GM19351 (cell line): ENCODE measurements around the gene MAPK8IP1.

ENCODE experiments used
- ATAC-seq: cut with Tn5 transposase; IDR thresholded peaks from one replicate; pipeline ENCODE4 v1.9.1; 2021; ENCODE audit warnings: mild to moderate bottlenecking, moderate library complexity; ENCODE audit not compliant: unreplicated experiment

The MAPK8IP1 gene

GRCh38 chr11:45936511-45937054 is 51.1 kb downstream of the MAPK8IP1 start:
- ATAC-seq = no peak

- ATAC-seq = no peak
Observed at GRCh38 chr11:45937916-45938315, 52.5 kb downstream of the MAPK8IP1 start.

- no peak for ATAC-seq
Observed at GRCh38 chr11:45939836-45940235, 54.4 kb downstream of the MAPK8IP1 start.

GRCh38 chr11:45941285-45941684 is 55.8 kb downstream of the MAPK8IP1 start:
- ATAC-seq = no peak

GRCh38 chr11:45942381-45942780 is 56.9 kb downstream of the MAPK8IP1 start:
- no peak for ATAC-seq

GRCh38 chr11:45945397-45945999 is 60.0 kb downstream of the MAPK8IP1 start:
- ATAC-seq = no peak

GRCh38 chr11:45947885-45948284 is 62.4 kb downstream of the MAPK8IP1 start:
- ATAC-seq = no peak

- ATAC-seq = no peak
Observed at GRCh38 chr11:45948356-45948755, 62.9 kb downstream of the MAPK8IP1 start.

- no peak for ATAC-seq
Observed at GRCh38 chr11:45949992-45950407, 64.5 kb downstream of the MAPK8IP1 start.
